ENCODE results near the gene CDKN1C.

DNA sequence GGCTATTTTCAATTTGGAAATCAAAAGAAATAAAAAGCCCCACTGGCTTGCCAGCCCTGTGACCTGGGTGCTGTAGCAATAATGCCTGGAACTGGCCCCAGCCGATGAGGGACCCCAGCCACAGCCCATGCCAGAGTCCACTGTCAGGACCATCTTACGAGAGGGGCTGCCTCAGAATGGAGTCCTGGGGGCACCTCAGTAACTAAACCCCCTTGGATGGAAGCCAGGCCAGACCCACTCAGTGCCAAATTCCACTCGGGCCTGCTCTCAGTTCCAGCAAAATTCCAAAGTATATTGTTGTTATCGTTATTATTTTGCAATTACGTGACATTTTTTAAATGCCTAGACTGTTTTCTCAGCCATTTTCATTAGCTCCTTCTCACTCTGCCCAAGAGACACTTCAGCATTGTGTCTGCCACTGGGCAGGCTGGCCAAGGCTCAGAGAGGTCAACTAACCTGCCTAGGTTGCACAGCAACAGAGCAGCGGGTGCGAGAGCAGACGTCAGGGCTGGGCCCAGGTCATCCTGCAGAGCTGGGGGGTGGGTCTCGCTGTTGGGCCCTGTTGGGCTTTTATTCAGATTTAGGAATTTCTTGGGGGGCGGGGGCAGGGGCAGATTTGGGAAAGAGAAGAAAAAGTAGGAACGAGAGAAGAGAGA lies 19.5 kb downstream of the CDKN1C start:
- no peak for TF ChIP-seq EZH2phosphoT487 (conservative IDR thresholded peaks at IDR 0.05; ENCODE audit: low read length)
- TF ChIP-seq, protein P1, sequence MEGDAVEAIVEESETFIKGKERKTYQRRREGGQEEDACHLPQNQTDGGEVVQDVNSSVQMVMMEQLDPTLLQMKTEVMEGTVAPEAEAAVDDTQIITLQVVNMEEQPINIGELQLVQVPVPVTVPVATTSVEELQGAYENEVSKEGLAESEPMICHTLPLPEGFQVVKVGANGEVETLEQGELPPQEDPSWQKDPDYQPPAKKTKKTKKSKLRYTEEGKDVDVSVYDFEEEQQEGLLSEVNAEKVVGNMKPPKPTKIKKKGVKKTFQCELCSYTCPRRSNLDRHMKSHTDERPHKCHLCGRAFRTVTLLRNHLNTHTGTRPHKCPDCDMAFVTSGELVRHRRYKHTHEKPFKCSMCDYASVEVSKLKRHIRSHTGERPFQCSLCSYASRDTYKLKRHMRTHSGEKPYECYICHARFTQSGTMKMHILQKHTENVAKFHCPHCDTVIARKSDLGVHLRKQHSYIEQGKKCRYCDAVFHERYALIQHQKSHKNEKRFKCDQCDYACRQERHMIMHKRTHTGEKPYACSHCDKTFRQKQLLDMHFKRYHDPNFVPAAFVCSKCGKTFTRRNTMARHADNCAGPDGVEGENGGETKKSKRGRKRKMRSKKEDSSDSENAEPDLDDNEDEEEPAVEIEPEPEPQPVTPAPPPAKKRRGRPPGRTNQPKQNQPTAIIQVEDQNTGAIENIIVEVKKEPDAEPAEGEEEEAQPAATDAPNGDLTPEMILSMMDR (IDR thresholded peaks at IDR 0.05; ENCODE audit: insufficient read depth, low read length, poor library complexity, severe bottlenecking), result no peak
